ENCODE data around the gene CDK11B. TPM values are rescaled to one million over a fixed set of nuclear protein-coding genes. Genes with fewer than 3 reads are reported as not detected.

The CDK11B gene
- total RNA-seq, 1 donor from 2014 or later, result 24.8 TPM

GRCh38 chr1:1624443-1625403, 34.1 kb downstream of the CDK11B start:
- TF ChIP-seq CTCF (IDR thresholded peaks at IDR 0.05), result no peak
- H3K9me3 ChIP-seq, result no peaks in the 10 kb centered on the region
- no peaks in the 10 kb centered on the region for H3K27me3 ChIP-seq
- H3K4me3 ChIP-seq, result no peak overlapping the region
- no peaks in the 10 kb centered on the region for H3K4me1 ChIP-seq
- no peak for ATAC-seq
- DNase-seq, result no peak
- peaks cover 7% of the 10 kb centered on the region for H3K36me3 ChIP-seq
- H3K27ac ChIP-seq, result no peak overlapping the region
- intact Hi-C loops (cut with DNase I), result no loop called here

- Histone ChIP-seq H3K4me3 (no peak overlapping the region), H3K27me3 (no peaks in the 10 kb centered on the region), H3K4me1 (no peaks in the 10 kb centered on the region), H3K36me3 (peaks cover 7% of the 10 kb centered on the region), H3K27ac (no peak overlapping the region), H3K9me3 (no peaks in the 10 kb centered on the region)
- intact Hi-C loops (cut with DNase I), result no loop called here
- DNase-seq, result peak; percentile 64
- ATAC-seq, result no peak
- no peak for TF ChIP-seq CTCF (IDR thresholded peaks at IDR 0.05)
Measured at GRCh38 chr1:1623631-1624442, 35.0 kb downstream of the CDK11B start.

GRCh38 chr1:1623181-1623630, 35.6 kb downstream of the CDK11B start:
- intact Hi-C loops (cut with DNase I), result no loop called here
- Histone ChIP-seq H3K27ac (no peak overlapping the region), H3K27me3 (no peaks in the 10 kb centered on the region), H3K4me1 (no peaks in the 10 kb centered on the region), H3K36me3 (peaks cover 8% of the 10 kb centered on the region), H3K4me3 (no peak overlapping the region), H3K9me3 (no peaks in the 10 kb centered on the region)
- ATAC-seq (no peak), DNase-seq (peak; percentile 63)
- no peak for TF ChIP-seq CTCF (IDR thresholded peaks at IDR 0.05)

- no peak for TF ChIP-seq CTCF (IDR thresholded peaks at IDR 0.05)
- DNase-seq, result no peak
- no peak overlapping the region for H3K4me3 ChIP-seq
- intact Hi-C loops (cut with DNase I), result no loop called here
- H3K9me3 ChIP-seq, result no peaks in the 10 kb centered on the region
- no peaks in the 10 kb centered on the region for H3K4me1 ChIP-seq
- H3K27ac ChIP-seq, result no peak overlapping the region
- peaks cover 9% of the 10 kb centered on the region for H3K36me3 ChIP-seq
- no peaks in the 10 kb centered on the region for H3K27me3 ChIP-seq
- no peak for ATAC-seq
Measured at GRCh38 chr1:1622788-1623094, 36.1 kb downstream of the CDK11B start.

GRCh38 chr1:1622010-1622787, 36.6 kb downstream of the CDK11B start:
- H3K27me3 ChIP-seq, result no peaks in the 10 kb centered on the region
- intact Hi-C loops (cut with DNase I), result no loop called here
- ATAC-seq (no peak), DNase-seq (no peak)
- peaks cover 2% of the 10 kb centered on the region for H3K4me1 ChIP-seq
- no peaks in the 10 kb centered on the region for H3K9me3 ChIP-seq
- TF ChIP-seq CTCF (IDR thresholded peaks at IDR 0.05), result no peak
- H3K36me3 ChIP-seq, result peaks cover 15% of the 10 kb centered on the region
- no peak overlapping the region for H3K27ac ChIP-seq
- H3K4me3 ChIP-seq, result no peak overlapping the region
